Neuron (in vitro differentiated cells): ENCODE data around the gene LITAFD.

Source experiments
- H2AFZ ChIP-seq: one replicate; pipeline ENCODE4 v1.6.1; 2013; ENCODE audit warnings: low read depth, mild to moderate bottlenecking, inconsistent platforms, low read length, moderate library complexity
- H3K27me3 ChIP-seq: one replicate; pipeline ENCODE4 v1.6.1; 2013; ENCODE audit warnings: low read length; ENCODE audit not compliant: insufficient read depth
- H3K36me3 ChIP-seq: one replicate; pipeline ENCODE4 v1.6.1; 2013; ENCODE audit warnings: low read length; ENCODE audit not compliant: insufficient read depth
- H3K4me1 ChIP-seq: one replicate; pipeline ENCODE4 v1.6.1; 2013; ENCODE audit warnings: low read length; ENCODE audit not compliant: insufficient read depth
- H3K4me3 ChIP-seq: 2 replicates; pipeline ENCODE4 v1.5.1; 2013; ENCODE audit warnings: mild to moderate bottlenecking, low read length, moderate library complexity
- H3K9me3 ChIP-seq: one replicate; pipeline ENCODE4 v1.6.1; 2013; ENCODE audit warnings: low read length

LITAFD gene

DNA sequence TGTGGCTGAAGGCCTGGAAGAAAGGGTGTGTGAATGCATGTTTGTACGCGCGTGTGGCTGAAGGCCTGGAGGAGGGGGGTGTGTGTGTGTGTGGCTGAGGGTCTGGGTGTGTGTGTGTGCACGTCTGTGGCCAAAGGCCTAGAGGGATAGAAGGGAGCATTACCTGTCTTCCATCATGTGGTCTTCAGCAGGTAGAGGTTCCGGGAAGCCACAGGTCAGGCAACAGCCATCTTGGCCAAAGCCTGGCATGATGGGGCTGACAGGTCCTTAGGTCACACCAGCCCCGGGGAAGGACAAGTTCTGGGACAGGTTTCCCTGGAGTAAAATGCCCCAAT lies 5.2 kb downstream of the LITAFD start:
- H2AFZ ChIP-seq = no peak overlapping the region
- H3K4me1 ChIP-seq = peaks cover 16% of the 10 kb centered on the region
- H3K27me3 ChIP-seq = no peaks in the 10 kb centered on the region
- H3K4me3 ChIP-seq = no peak overlapping the region
- no peaks in the 10 kb centered on the region for H3K9me3 ChIP-seq
- H3K36me3 ChIP-seq = peaks cover 42% of the 10 kb centered on the region

DNA sequence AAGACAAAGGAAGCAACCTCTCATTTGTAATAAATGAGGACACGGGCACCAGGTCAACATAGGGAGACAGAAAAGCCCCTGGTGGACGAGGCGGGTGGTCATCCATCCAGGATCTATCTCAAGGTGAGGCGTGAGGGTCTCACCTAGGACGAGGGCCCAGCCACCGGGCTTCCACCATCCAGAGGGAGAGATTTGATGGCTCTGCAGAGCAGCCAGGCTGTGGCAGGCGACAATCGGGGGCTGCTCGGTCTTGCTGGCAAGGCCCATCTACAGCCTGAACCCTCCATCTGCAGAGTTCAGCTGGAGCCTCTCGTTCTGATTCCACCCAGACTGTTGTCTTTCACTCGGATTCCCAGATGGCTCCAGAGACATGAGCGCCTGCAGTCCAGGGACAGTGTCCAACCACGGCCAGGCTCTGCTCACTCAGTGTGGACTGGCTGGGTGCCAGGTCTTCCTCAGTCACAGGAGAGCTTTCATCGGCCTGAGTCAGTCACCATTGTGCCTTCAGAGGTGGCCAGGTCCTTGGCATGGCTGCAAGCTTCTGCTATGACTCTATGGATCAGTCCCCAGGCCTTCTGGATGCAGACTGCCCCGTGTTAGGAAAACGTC lies 5.9 kb downstream of the LITAFD start:
- no peak overlapping the region for H3K4me3 ChIP-seq
- no peak overlapping the region for H2AFZ ChIP-seq

DNA sequence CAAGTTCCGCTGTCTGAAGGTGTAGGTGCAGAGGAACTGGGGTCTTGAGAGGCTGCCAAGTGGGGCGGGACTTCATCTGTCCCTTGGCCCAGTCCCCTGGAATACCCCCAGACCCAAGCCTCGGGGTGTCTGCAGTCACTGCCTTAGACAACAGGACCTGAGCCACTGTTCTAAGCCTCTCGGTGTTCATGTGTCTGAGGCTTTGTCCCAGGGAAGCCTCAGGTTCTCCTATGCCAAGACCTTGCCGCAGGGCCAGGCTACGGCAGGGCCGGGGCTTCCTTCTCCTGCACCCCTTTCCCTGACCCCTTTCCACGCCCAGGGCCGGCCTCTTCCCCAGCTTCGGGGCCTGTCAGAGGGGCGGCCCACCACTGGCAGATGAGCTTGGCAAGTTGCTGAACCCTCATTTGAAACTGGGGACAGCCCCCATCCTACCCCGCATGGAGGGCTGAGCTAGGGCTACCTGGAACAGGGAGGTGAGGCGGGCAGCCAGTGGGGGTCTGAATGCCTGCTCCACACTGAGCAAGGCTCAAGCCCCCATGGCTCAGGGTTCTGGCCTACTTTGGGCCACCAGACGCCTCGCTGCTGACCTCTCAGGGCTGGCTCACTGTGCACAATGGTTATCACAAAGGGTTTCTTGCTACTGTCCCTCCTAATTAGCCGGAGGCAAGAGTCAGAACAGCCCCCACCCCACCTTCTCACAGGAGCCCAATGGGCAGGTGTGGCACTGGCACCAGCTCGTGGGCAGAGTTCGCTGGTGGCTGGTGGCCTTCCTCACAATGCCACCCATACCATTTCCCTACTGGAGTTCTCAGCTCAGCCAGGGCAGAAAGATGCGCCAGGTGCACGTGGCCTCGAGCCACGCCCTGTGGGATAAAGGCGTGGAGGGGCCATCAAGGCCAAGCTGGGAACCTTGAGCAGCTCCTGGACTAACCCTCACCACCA lies 7.1 kb downstream of the LITAFD start:
- H3K4me3 ChIP-seq = no peak overlapping the region
- no peaks in the 10 kb centered on the region for H3K9me3 ChIP-seq
- peaks cover 52% of the 10 kb centered on the region for H3K36me3 ChIP-seq
- H3K27me3 ChIP-seq = no peaks in the 10 kb centered on the region
- H2AFZ ChIP-seq = no peak overlapping the region
- H3K4me1 ChIP-seq = peaks cover 22% of the 10 kb centered on the region

More for the DNA sequence above, 5.9 kb downstream of the LITAFD start:
- Histone ChIP-seq H3K4me1 (peaks cover 17% of the 10 kb centered on the region), H3K36me3 (peaks cover 42% of the 10 kb centered on the region), H3K27me3 (no peaks in the 10 kb centered on the region), H3K9me3 (no peaks in the 10 kb centered on the region)

DNA sequence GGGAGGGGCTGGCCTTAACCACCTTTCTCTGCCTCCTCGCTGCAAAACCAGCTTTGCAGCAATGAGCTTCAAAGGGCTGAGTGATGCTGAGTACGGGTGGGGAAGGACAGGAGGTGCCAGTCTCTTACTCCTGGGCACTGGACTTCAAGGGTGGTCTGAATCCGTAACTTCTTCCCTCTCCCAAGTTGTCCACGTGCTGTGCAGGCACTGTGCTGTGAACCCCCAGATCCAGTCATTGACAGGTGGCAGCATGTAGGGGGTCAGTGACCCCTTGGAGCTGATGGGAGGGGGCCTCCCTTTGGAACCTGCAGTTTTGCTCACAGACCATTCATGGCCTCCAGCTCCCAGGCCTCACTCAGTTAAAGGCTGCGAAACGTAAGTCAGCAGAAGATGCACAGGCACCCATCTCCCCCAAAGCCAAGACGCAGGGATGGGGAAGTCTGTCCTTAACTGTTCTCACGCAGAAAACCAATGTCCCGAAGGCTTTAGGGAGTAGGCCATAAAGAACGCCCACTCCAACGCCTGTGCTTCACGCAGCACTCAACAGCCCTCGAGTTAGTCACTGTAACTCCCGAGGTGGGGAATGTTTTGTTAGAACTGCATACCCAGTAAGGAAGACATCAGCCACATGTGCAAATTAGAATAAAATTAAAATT lies 7.9 kb downstream of the LITAFD start:
- H3K4me1 ChIP-seq = peaks cover 22% of the 10 kb centered on the region

DNA sequence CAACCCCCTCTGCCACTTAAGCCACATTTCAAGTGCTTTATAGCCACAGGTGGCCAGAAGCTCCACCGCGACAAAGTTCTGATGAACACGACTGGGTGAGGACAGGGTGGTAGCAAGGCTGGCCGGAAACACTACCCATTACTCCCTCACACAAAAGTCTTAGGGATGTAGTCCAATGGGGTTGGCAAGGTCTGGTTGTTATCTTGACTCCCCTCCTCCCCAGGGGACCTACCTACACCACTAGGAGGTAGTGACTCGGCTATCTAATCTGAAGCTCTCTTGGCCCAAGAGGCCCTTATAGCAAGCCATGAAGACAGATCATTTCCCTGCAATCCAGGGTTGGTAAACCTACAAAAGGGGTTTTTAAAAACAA lies 8.4 kb downstream of the LITAFD start:
- H3K4me1 ChIP-seq = peaks cover 22% of the 10 kb centered on the region
- H2AFZ ChIP-seq = no peak overlapping the region
- no peaks in the 10 kb centered on the region for H3K27me3 ChIP-seq
- no peaks in the 10 kb centered on the region for H3K9me3 ChIP-seq
- no peak overlapping the region for H3K4me3 ChIP-seq
- peaks cover 65% of the 10 kb centered on the region for H3K36me3 ChIP-seq

More for the DNA sequence above, 7.9 kb downstream of the LITAFD start:
- peaks cover 60% of the 10 kb centered on the region for H3K36me3 ChIP-seq
- no peaks in the 10 kb centered on the region for H3K27me3 ChIP-seq
- H3K4me3 ChIP-seq = no peak overlapping the region
- no peaks in the 10 kb centered on the region for H3K9me3 ChIP-seq
- H2AFZ ChIP-seq = no peak overlapping the region

DNA sequence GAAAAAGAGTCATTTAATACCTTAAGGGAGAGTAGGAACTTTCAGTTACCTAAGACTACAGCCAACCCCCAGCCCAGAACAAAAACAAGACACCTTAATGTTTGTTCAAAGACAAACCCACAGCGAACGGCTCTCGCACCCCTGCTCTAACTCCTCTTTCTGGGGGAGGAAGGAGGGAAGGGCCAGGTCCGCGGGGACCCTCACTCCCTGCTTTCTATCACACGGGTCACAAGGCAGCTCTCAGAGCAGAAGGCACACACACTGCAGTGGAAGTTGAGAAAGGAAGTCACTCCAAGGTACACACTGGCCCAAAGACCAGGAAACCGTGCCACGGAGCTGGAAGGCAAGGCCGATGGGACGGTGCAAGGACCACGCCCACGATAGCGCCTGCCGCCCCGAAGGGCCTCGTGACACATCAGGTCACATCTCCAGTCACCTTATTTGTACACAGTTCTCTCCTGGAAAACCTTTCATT lies 10.0 kb downstream of the LITAFD start:
- Histone ChIP-seq H2AFZ (no peak overlapping the region), H3K4me3 (no peak overlapping the region), H3K27me3 (no peaks in the 10 kb centered on the region), H3K4me1 (peaks cover 17% of the 10 kb centered on the region), H3K36me3 (peaks cover 77% of the 10 kb centered on the region), H3K9me3 (no peaks in the 10 kb centered on the region)

DNA sequence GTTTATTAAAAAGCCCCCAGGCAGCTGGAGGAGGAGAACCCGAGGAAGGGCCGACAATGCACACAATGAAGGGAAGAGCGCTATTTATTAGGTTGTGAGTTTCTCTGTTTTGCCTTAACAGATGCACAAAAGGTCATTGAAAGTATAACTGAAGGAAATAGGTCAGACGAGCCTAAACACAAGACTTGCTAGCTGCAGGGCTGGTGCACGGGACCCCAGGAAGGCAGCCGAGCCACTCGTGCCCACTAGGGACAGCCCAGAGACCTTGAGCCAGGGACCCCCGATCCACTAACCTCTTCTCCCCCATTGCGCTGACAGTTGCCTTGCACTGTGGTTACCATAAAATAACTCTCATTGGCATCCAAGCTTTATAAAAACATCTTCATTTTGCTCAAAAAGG lies 11.3 kb downstream of the LITAFD start:
- Histone ChIP-seq H2AFZ (no peak overlapping the region), H3K36me3 (peaks cover 83% of the 10 kb centered on the region), H3K27me3 (no peaks in the 10 kb centered on the region), H3K4me3 (no peak overlapping the region), H3K9me3 (no peaks in the 10 kb centered on the region), H3K4me1 (peaks cover 17% of the 10 kb centered on the region)

DNA sequence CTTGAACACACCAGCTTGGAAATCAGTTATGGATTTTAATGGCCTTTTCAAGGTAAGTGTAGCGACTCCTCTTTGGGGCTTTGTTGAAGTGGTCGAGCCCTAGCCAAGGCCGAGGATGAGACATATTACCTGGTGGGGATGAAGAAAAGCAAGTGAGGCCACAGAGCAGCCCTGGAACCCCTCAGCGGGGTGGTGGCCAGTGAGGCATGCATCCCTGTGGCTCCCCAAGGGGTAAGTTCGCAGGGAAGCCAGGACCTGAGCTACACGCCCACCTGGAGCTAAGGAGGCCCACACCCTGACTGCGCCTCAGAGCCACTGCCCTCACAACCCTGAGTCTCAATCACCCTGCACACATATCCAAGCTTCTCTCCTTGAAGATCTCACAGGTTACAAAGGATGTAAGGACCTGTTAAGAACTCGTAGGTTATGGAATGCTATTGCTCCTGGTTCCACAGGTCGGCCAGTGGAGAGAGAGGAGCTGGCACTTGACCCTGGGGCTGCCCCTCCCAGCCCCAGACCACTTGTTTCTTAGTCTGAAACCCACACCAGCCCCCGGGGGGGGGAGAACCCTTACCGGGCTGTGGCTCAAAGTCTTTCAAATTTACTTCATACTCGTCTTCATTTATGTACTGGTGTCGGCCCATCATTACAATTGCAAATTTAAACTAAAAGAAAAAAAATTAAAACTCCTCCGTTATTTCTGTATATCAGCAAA lies 12.0 kb downstream of the LITAFD start:
- Histone ChIP-seq H2AFZ (no peak overlapping the region), H3K4me1 (peaks cover 17% of the 10 kb centered on the region), H3K36me3 (peaks cover 86% of the 10 kb centered on the region), H3K4me3 (no peak overlapping the region), H3K9me3 (no peaks in the 10 kb centered on the region), H3K27me3 (no peaks in the 10 kb centered on the region)

DNA sequence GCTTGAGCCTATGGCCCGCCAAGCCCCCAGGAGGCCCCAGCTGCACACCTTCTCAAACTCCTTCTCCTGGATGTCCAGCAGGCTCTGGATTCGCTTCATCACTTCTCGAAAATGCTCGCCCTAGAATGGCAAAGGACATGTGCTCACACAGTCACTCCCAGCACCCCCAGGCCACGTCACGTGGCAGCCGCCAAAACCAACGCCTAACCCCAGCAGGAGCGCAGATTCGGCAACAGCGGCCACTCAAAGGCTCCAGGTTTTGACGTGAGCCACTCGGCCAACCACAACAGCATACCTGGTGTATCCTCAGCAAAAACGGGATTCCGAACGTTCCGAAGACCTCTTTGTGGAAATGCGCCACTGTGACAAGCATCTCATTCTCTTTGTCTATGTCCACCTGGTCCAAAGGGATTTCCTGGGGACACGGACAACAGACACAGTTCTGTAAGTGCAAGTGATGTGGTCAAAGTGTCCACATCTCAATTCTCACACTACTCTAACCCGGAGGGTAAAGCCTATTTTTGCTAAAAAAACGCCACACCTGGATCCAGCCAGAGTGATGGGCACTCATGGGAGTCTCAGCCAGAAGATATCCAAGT lies 12.7 kb downstream of the LITAFD start:
- peaks cover 86% of the 10 kb centered on the region for H3K36me3 ChIP-seq
- no peak overlapping the region for H3K4me3 ChIP-seq
- no peaks in the 10 kb centered on the region for H3K9me3 ChIP-seq

DNA sequence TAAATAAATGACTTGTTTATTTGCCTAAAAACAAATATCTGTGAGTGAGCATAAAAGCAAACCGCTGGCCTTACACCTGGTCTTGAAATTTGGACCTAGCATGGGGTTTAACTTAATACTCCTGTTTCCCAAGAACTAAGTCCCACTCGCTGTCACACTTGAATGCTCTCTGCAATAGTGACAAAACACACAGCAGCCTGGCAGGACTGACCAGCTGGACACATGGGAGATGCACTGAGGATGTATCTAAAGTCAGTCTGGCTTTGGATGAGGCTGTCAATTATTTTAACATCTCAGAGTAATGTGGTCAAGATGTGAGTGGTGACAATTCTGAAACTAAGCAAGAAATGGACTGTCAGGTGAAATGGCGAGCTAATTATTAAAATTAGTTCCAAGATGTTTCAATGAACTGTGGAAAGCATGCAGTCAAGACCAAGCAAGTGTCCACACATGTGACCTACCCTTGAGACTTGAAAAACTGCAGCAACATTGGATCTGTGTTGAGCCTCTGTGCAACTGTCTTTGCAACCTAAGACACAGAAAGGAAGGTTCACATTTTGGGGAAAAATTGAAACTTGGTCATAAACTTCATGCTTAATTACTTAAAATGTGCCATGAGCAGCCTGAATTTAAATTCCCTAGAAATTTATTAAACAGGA lies 16.6 kb downstream of the LITAFD start:
- Histone ChIP-seq H3K27me3 (no peaks in the 10 kb centered on the region), H3K9me3 (no peaks in the 10 kb centered on the region), H2AFZ (no peak overlapping the region), H3K4me1 (no peaks in the 10 kb centered on the region), H3K4me3 (no peak overlapping the region), H3K36me3 (peaks cover 95% of the 10 kb centered on the region)

More for the DNA sequence above, 12.7 kb downstream of the LITAFD start:
- Histone ChIP-seq H3K4me1 (peaks cover 17% of the 10 kb centered on the region), H2AFZ (no peak overlapping the region), H3K27me3 (no peaks in the 10 kb centered on the region)

DNA sequence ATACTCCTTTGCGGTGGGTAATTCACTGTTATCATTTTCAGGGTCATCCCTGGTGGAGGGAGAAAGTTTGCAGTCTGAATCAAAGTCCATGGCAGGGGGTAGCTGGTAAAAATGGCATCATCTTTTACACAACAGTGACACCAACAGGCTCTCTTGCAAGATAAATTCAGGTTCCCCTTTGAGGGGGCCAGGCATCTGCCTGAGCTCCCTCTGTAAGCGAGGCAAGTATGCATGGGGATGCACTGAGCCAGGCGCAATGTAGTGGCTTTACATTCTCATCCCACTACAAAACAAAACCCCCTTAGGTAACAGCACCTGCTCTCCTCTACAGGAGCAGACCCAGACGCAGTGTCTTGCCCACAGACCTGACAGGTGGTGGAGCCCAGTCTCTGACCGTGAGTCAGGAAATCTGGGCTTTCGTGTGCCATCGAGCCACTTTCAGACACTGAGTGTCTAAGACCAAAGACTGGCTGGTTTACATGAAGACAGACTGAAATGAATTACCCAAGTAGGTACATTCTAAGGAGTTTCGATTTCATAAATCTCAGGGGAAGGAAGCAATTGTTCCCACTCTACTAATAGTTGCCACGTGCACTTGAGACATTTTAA lies 17.7 kb downstream of the LITAFD start:
- Histone ChIP-seq H3K36me3 (peaks cover 92% of the 10 kb centered on the region), H2AFZ (no peak overlapping the region)

DNA sequence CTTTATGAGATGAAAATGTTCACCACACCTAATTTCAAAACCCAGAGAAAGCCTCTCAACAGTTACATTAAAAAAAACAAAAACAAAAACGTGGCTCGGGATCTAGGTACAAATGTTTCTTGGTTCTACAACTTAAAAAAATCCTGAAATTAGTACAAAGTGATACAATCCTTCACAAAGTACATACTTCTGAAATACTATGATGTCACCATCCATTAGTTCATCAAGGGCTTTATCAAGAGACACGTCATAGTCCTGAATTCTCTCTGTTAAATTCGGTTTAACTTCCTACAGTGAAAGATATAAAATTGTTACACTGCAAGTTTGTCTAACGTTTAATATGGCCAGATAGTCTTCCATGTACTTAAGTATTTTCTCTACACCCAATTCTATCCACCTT lies 18.2 kb downstream of the LITAFD start:
- Histone ChIP-seq H3K4me1 (no peaks in the 10 kb centered on the region), H2AFZ (no peak overlapping the region), H3K27me3 (no peaks in the 10 kb centered on the region), H3K9me3 (no peaks in the 10 kb centered on the region), H3K36me3 (peaks cover 92% of the 10 kb centered on the region), H3K4me3 (no peak overlapping the region)

More for the DNA sequence above, 17.7 kb downstream of the LITAFD start:
- H3K27me3 ChIP-seq = no peaks in the 10 kb centered on the region
- no peak overlapping the region for H3K4me3 ChIP-seq
- H3K9me3 ChIP-seq = no peaks in the 10 kb centered on the region
- H3K4me1 ChIP-seq = no peaks in the 10 kb centered on the region
